B cell (primary cell): Measurements from ENCODE around the gene MCTP1. TPM values are rescaled to one million over a fixed set of nuclear protein-coding genes. Genes with fewer than 3 reads are reported as not detected.

ENCODE experiments used
- ATAC-seq: fragments of 200-7000 bp; cut with Tn5 transposase; one replicate; pipeline ENCODE4 v1.10.0; 2021; ENCODE audit warnings: low read depth, mild to moderate bottlenecking, moderate number of reproducible peaks, moderate library complexity
- CTCF ChIA-PET: fragments of 350-600 bp; sonication (Branson Sonifier 250); formaldehyde crosslinking; loops from one replicate; lab custom pipeline; 2021; ENCODE audit warnings: antibody characterized with exemption, inconsistent platforms; lab: Charles Lee
- POLR2A ChIA-PET: fragments of 350-600 bp; sonication (Branson Sonifier 250); formaldehyde crosslinking; loops from one replicate; lab custom pipeline; 2021; ENCODE audit warnings: antibody characterized with exemption; lab: Charles Lee
- DNase-seq: peaks from one replicate; pipeline ENCODE4 v3.0.0; 2013
- H2AFZ ChIP-seq: 2 replicates; pipeline ENCODE4 v1.6.1; 2012; ENCODE audit warnings: mild to moderate bottlenecking, low read depth, low read length; ENCODE audit not compliant: insufficient read depth, poor library complexity, severe bottlenecking
- H3K27ac ChIP-seq, 2 donors: 1 replicate in 1 of 2; 2 replicates in 1 of 2; pipeline ENCODE4 v1.5.1; 2012 to 2013; ENCODE audit warnings: low read length in 2 of 2, mild to moderate bottlenecking in 2 of 2, moderate library complexity in 1 of 2
- H3K27me3 ChIP-seq, 4 experiments: fragments of 200-600 bp in 1 of 4; sonication (generic) in 1 of 4; replicated peaks in 1 of 4; 1 replicate in 2 of 4; 2 replicates in 2 of 4; pipeline versions ENCODE4 v1.6.1 to v1.7.0; 2013 to 2016; ENCODE audit warnings: low read length in 3 of 4, mild to moderate bottlenecking in 2 of 4, mixed read lengths in 1 of 4, moderate library complexity in 1 of 4; ENCODE audit not compliant: insufficient read depth in 4 of 4, control insufficient read depth in 3 of 4; ENCODE audit errors: control extremely low read depth in 1 of 4
- H3K36me3 ChIP-seq, 2 experiments: replicated peaks in 1 of 2; 1 replicate in 1 of 2; 2 replicates in 1 of 2; pipeline versions ENCODE4 v1.6.1 to v1.7.1; 2013; ENCODE audit warnings: low read length in 1 of 2; ENCODE audit not compliant: insufficient read depth in 2 of 2, control insufficient read depth in 1 of 2; ENCODE audit errors: control extremely low read depth in 1 of 2, extremely low read depth in 1 of 2
- H3K4me1 ChIP-seq, 2 donors: fragments of 200-600 bp in 1 of 2; sonication (generic) in 1 of 2; 1 replicate in 1 of 2; 2 replicates in 1 of 2; pipeline versions ENCODE4 v1.5.1 to v1.6.1; 2013 to 2017; ENCODE audit warnings: low read length in 2 of 2; ENCODE audit not compliant: control insufficient read depth in 2 of 2, insufficient read depth in 2 of 2
- H3K4me2 ChIP-seq: replicated peaks from 2 replicates; pipeline ENCODE3; 2012; ENCODE audit warnings: mild to moderate bottlenecking, low read depth, low read length; ENCODE audit not compliant: poor library complexity, severe bottlenecking
- H3K4me3 ChIP-seq, 5 experiments: fragments of 200-600 bp in 1 of 5; sonication (generic) in 1 of 5; 1 replicate in 3 of 5; 2 replicates in 2 of 5; pipeline versions ENCODE4 v1.5.1 to v1.7.0; 2011 to 2016; ENCODE audit warnings: low read length in 4 of 5, mild to moderate bottlenecking in 4 of 5, low read depth in 2 of 5, control low read depth in 1 of 5, moderate library complexity in 1 of 5; ENCODE audit not compliant: insufficient read depth in 1 of 5; ENCODE audit errors: control extremely low read depth in 1 of 5, extremely low read depth in 1 of 5
- H3K79me2 ChIP-seq: fragments of 200-600 bp; sonication (generic); one replicate; pipeline ENCODE4 v1.6.0; 2016; ENCODE audit warnings: low read length; ENCODE audit not compliant: control insufficient read depth, insufficient read depth
- H3K9ac ChIP-seq: fragments of 200-600 bp; sonication (generic); 2 replicates; pipeline ENCODE4 v1.6.1; 2017; ENCODE audit warnings: mild to moderate bottlenecking, low read length, moderate library complexity
- H3K9me3 ChIP-seq, 3 donors: one replicate each; pipeline versions ENCODE4 v1.6.1 to v1.7.1; 2013; ENCODE audit warnings: low read length in 2 of 3; ENCODE audit not compliant: control insufficient read depth in 2 of 3, insufficient read depth in 1 of 3; ENCODE audit errors: control extremely low read depth in 1 of 3
- H4K20me1 ChIP-seq: 2 replicates; pipeline ENCODE4 v1.6.0; 2012; ENCODE audit warnings: mild to moderate bottlenecking, low read length; ENCODE audit not compliant: insufficient read depth, control insufficient read depth, poor library complexity, severe bottlenecking
- H3K27ac Mint-ChIP-seq: one replicate; pipeline ENCODE4 v1.8.0; 2021; ENCODE audit warnings: mixed read lengths
- H3K27me3 Mint-ChIP-seq: one replicate; pipeline ENCODE4 v1.8.0; 2021; ENCODE audit warnings: mixed read lengths
- H3K4me1 Mint-ChIP-seq: one replicate; pipeline ENCODE4 v1.8.0; 2021; ENCODE audit warnings: mixed read lengths
- H3K4me3 Mint-ChIP-seq: one replicate; pipeline ENCODE4 v1.8.0; 2021; ENCODE audit warnings: mixed read lengths
- H3K9me3 Mint-ChIP-seq: one replicate; pipeline ENCODE4 v1.8.0; 2022; ENCODE audit warnings: mixed read lengths; ENCODE audit not compliant: insufficient read depth
- CTCF ChIP-seq: fragments of 200-600 bp; IDR thresholded peaks from one replicate; pipeline ENCODE4 v1.8.0; 2022; ENCODE audit warnings: antibody characterized with exemption, mild to moderate bottlenecking
- EZH2 ChIP-seq: IDR thresholded peaks from 2 replicates; pipeline ENCODE4 v1.6.1; 2012; ENCODE audit warnings: borderline replicate concordance, low read depth, mild to moderate bottlenecking, moderate library complexity, low read length; ENCODE audit not compliant: insufficient read depth, poor library complexity, severe bottlenecking
- WGBS: methylation state at CpG from one replicate; pipeline ENCODE4 v1.1.5; 2013; ENCODE audit warnings: missing lambda C conversion rate; ENCODE audit not compliant: insufficient coverage; 5-methylcytosine and 5-hydroxymethylcytosine counted together
- intact Hi-C: fragments of 100-400 bp; cut with micrococcal nuclease; formaldehyde crosslinking; loops from one replicate; pipeline ENCODE4 v1.10.0; 2022
- polyA plus RNA-seq: library from polyadenylated mRNA; depleted of rRNA; stranded (reverse); fragments of >200 nt; gene quantifications from 2 replicates; pipeline ENCODE4 v1.2.3, GENCODE V29; 2012
- total RNA-seq, 2 donors: library from RNA; stranded (reverse); fragments of 120-200 nt in 1 of 2; gene quantifications; 1 replicate in 1 of 2; 2 replicates in 1 of 2; pipeline versions ENCODE4 v1.2.3 to v1.2.4, GENCODE V29; 2013 to 2022

MCTP1 gene
- total and polyA plus RNA-seq, 2 donors (not counting 1 experiment from before 2014, with no cell fraction given): 0.42 to 2.5 TPM

DNA sequence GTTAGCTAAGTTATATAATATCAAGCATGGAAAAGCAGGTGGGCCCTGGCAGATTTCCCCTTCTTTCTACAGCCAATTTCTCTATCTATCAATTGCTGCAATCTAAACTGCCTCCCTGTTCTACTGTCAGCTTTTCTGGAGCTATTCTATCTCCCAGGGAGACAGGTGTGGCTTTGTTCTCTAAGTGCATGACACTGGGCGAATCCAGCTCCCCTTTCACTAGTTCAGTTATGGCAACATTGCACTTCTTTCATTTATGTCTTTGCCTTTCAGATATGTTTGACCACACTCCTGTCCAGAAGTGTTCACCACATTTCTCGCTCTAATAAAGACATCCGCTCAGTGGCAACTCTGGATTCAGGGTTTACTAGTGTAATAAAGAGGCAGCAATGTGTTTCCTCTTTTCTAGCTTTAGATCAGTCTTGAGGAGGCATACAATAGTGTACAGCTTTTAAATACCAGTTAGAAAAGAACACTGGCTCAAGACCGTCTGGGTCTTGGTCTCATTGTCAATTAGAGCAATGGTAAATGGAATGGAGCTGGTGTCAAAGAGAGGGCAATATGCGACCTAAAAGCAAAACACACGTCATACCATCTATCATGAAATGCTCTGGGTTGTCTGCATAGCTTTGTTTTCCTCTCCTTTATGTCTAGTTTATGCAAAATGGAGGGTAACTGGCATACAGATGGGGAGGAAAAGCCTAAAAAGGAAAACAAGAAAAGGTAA, 469.4 kb downstream of the MCTP1 start:
- Histone ChIP-seq H3K9me3 (no peaks in the 10 kb centered on the region), H3K27me3 (no peaks in the 10 kb centered on the region), H3K27ac (no peak overlapping the region), H3K4me3 (no peak overlapping the region), H3K4me2 (no peak overlapping the region), H3K4me1 (no peaks in the 10 kb centered on the region), H4K20me1 (no peaks in the 10 kb centered on the region), H3K9ac (no peak overlapping the region), H3K36me3 (no peaks in the 10 kb centered on the region), H3K79me2 (no peaks in the 10 kb centered on the region), H2AFZ (no peak overlapping the region)
- ChIA-PET POLR2A (no interaction called here), CTCF (no interaction called here)
- 90% methylated on average over 2 of the region's 6 CpGs for WGBS
- Mint-ChIP-seq H3K4me1 (no peaks in the 10 kb centered on the region), H3K4me3 (no peak overlapping the region), H3K27ac (no peak overlapping the region), H3K27me3 (no peaks in the 10 kb centered on the region), H3K9me3 (no peaks in the 10 kb centered on the region)
- DNase-seq (no peak), ATAC-seq (no peak)
- TF ChIP-seq CTCF (no peak), EZH2 (no peak)
- intact Hi-C loops: no loop called here

- H3K36me3 ChIP-seq: no peaks in the 10 kb centered on the region
- H2AFZ ChIP-seq: no peak overlapping the region
- CTCF ChIA-PET: no interaction called here
- peaks cover 4% of the 10 kb centered on the region for H3K27me3 Mint-ChIP-seq
- no peaks in the 10 kb centered on the region for H4K20me1 ChIP-seq
- no peak overlapping the region for H3K4me2 ChIP-seq
- no peak overlapping the region for H3K27ac ChIP-seq
- no peak overlapping the region for H3K9ac ChIP-seq
- WGBS: no CpG with 5 or more reads among the region's 2 CpGs
- intact Hi-C loops: no loop called here
- ATAC-seq (no peak), DNase-seq (no peak)
- POLR2A ChIA-PET: no interaction called here
- H3K4me1 ChIP-seq: no peaks in the 10 kb centered on the region
- H3K27me3 ChIP-seq: no peaks in the 10 kb centered on the region
- H3K27ac Mint-ChIP-seq: no peak overlapping the region
- H3K4me1 Mint-ChIP-seq: no peaks in the 10 kb centered on the region
- no peak overlapping the region for H3K4me3 Mint-ChIP-seq
- TF ChIP-seq CTCF (no peak), EZH2 (no peak)
- H3K79me2 ChIP-seq: no peaks in the 10 kb centered on the region
- no peaks in the 10 kb centered on the region for H3K9me3 ChIP-seq
- no peak overlapping the region for H3K4me3 ChIP-seq
- no peaks in the 10 kb centered on the region for H3K9me3 Mint-ChIP-seq
These were observed 472.7 kb downstream of the MCTP1 start for GRCh38 chr5:94812232-94812631.
